NCI-H82 (cell line): ENCODE data around the gene ASTN2.

ENCODE experiments used
- DNase-seq: peaks from one replicate; lab custom pipeline; 2025; lab: John Stamatoyannopoulos, UW

Gene ASTN2

DNA sequence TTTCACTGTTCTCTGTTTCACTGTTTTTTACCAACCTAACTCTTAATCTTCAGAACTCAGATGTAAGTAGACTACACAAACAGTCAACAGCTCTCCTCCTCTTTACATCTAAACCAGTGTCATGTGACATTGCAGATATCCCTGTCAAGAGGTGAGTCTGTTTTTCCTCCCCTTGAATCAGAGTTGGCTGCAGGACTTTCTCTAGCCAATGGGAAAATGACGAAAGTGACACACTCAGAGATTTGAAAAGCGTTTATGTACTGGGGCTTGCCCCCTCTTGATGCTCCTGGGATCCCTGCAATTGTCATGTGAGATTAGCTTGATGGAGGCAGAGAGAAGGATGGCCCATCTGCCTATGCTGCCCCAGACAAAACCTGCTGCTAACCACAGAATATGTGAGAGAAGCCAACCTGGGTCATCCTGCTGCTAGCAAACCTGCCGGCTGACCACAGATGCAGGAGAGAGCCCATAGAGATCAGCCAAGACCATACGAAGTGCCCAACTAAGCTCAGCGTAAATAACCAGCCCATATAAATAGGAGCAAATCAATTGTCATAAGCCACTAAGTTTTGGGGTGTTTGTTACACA lies 111.1 kb downstream of the ASTN2 start:
- peak; percentile 16 for DNase-seq

DNA sequence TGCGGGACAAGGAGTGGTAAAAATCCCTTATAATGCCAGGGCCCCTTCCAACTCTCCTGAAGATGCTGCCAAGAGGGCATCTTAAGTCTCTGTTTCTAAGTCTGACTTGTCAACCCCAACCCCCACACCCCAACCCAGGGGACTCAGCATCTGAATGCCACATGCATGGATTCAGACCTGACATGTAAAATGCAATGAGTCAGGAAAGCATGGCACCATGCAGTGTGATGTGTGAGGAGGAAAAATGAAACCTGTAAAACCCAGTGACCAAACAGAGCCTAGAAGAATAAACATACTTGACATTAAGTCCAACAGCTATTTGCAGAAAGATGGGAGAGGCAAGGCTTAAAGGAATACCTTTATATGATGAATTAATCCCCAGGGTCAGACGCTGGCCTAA lies 112.4 kb downstream of the ASTN2 start:
- no peak for DNase-seq

DNA sequence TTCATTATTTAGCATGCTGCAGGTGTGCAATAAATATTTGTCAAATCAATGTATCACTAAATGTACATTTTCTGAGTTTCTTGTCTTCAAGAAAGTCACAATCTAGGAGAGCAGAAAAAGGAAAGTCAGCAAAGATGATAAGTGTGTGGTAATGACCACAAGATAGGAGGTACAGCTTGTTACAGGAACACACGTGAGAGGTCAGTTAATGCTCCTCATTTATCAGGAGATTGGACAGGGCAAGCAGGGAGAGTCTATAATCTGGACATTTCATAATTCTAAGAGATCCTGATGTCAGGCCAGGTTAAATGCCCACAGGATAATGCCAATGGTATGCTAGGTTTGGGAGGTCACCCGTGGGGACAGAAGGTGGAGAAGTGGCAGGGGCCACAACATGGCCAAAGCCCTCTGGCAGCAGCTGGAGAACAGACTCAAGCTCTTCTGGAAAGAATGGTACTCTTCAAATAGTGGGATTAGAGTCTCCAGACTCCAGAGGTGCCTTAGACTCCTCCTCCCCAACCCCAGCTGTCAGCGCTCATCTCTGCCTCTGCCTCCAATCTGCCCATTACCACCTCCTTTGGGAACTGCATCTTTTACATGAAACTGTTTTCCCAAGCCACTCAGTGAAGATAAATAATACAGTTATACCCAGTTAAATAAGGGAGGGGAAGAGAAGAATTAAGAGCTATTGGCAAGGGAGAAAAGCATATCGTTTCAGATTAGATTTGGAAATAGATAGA lies 114.3 kb downstream of the ASTN2 start:
- peak; percentile 66 for DNase-seq

- no peak for DNase-seq
Observed at GRCh38 chr9:117296453-117296852, 118.4 kb downstream of the ASTN2 start.

DNA sequence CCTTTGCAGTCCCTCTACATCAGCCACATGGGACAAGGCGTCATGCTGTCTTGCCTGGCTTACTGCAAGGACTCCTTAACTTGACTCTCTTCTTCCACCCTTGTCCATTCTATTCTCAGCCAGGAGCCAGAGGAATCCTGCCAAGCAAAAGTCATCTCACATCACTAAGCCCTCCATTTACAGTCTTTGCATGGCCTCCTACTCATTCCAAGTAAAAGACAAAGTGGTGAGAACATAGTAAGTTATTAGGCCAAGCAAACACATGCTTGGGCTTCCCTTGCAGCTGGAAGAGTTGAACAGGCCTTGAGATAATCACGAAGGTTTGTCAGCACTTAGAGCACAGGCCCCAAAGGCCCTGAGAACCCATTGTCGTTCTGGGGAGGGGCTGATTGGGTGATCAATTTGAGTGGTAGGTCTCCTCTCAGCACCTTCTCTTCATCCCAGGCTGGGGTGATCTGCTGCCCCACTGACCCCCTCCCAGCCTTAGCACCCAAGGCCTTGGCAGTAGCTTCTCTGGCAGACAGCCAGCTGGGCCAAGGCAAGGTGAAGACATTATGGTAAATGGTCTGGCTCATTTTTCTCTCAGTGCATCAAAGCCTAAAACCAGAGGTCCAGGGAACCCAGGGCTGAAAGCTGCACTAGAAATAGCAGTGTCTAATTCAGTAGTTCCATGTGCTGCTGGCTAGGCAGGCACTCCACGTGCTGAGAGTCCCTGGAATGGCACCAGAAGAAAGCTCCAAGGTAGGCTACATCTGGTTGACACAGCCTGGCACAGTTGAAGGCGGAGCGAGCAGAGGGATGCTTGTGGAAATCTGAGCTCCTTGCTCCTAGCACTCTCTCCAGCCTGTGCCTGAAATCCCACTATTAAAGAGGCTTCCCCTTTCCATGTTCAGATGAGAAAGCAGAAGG lies 121.4 kb downstream of the ASTN2 start:
- no peak for DNase-seq

GRCh38 chr9:117290856-117291622 lies 123.8 kb downstream of the ASTN2 start:
- DNase-seq: no peak

DNA sequence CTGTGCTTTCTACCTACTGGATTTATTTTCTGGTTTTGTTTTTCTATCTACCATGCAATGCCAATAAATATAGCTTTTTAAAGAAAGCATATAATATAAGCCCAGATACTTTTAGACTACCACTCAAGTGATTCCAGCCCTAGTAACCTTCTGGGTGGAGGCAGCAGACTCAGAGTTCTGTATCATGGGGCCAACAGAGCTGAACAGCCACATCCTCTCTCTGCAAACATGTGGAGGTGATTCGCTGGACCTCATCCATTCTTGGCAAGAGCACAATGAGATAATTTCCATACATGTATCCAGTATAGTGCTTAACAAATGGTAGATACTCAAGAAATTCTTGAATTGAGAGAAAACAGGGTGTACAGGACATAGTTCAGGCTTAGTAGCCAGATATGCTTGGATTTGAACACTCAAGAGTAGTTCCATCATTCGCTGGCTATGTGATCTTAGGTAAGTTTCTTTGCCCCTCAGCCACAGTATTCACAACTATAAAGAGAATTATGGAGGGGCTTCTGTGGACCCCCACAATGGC lies 124.5 kb downstream of the ASTN2 start:
- no peak for DNase-seq

DNA sequence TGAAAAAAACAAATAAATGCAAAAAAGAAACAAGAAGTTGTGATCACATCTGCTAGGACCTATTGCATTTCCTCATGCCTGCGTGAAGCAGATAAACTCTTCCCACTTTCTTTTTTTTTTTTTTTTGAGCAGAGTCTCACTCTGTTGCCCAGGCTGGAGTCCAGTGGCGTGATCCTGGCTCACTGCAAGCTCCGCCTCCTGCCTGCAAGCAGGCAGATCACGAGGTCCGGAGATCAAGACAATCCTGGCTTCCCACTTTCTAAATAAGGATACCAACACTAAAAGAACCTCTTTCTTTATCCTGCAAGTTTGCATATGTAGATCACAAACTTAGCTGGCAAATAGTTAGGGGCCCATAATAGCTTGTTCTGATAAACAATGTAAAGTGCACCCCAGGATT lies 128.6 kb downstream of the ASTN2 start:
- no peak for DNase-seq

DNA sequence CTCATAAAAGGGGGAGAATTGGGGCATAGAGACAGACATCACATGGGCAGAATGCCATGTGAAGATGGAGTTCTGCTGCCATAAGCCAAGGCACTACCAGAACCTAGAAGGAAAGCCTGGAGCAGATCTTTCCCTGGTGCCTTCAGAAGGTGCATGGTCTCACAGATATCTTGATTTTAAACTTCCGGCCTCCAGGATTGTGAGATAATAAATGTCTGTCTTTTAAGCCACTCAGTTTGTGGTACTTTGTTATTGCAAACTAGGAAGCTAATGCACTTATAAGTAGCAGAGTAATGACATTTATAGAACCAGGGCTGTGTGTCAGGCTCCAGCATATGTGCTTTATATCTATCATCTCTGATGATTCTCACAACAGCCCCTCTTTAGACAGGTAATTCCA lies 130.4 kb downstream of the ASTN2 start:
- DNase-seq: no peak

- no peak for DNase-seq
Observed at GRCh38 chr9:117282541-117282940, 132.3 kb downstream of the ASTN2 start.

GRCh38 chr9:117278471-117279035 lies 136.3 kb downstream of the ASTN2 start:
- peak; percentile 74 for DNase-seq

- peak; percentile 79 for DNase-seq
Observed at GRCh38 chr9:117278020-117278419, 136.8 kb downstream of the ASTN2 start.

- DNase-seq: no peak
Observed at GRCh38 chr9:117276444-117276843, 138.4 kb downstream of the ASTN2 start.

DNA sequence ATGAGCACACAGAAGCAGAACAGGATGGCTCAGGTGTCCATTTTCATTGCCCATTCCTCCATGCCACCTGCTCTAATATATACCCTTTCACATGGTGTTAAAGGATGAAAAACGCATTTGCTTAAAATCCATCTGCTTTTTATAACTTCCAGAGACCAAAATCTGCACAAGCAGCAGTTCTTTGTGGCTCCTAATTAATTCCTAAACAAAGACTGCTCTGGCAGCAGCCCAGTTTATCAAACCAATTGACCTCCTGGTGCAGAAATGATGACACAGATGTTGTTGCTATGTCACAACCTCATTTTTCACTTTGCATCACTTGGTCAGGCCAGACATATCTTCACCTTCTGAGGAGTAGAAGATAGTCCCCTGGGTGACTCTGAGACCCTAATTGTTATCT lies 141.2 kb downstream of the ASTN2 start:
- no peak for DNase-seq

DNA sequence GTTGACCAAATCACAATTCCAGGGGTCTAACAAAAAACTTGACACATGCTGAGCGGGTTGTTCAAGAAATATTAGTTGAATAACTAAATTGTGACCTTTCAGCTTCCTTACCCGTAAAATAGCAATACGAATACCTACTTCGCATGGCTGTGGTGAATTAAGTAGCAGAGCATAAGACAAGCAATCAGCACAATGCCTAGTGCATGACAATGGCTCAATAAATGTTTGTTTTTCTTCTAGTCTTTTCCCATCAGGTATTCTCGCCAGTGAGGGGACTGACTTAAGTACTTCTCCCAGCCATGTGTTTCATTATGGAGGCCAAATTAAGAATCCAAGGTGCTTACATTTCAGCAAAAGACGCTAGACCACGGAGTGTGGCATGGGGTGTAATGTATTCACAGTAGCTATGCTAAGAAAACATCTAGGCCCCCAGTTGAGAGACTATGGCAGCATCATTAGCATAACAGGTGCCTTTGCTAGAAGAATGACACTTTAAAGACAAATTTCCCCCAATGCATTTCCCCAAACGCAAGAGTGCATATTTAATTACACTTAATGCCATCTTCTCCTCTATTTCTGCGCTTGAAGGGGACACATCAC lies 145.9 kb downstream of the ASTN2 start:
- no peak for DNase-seq

GRCh38 chr9:117266855-117267497 lies 147.9 kb downstream of the ASTN2 start:
- peak; percentile 6 for DNase-seq

DNA sequence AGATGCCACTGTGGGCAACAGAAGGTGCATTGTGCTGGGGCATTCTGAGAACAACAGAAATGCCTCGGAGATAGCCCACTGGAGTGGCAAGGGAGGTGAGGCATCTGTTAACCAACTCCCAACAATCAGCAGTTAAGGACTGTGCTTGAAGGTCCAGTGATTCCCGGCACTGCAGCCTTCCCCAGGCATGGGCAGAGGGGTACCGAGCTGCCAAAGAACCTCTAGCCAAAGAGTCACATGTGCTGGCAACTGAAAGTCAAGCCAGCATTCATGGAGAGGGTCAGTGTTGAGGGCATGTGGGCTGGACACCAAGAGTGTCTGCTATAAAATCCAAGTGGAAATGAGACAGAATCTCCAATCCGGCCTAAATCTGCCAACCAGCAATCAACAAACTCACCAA lies 149.6 kb downstream of the ASTN2 start:
- no peak for DNase-seq

- DNase-seq: peak; percentile 29
Observed at GRCh38 chr9:117258184-117258866, 156.5 kb downstream of the ASTN2 start.

GRCh38 chr9:117253261-117253660 lies 161.6 kb downstream of the ASTN2 start:
- DNase-seq: no peak
